Gastrocnemius medialis (tissue), 4 donors: Measurements from ENCODE around the gene MAEA. TPM values are rescaled to one million over a fixed set of nuclear protein-coding genes. Genes with fewer than 3 reads are reported as not detected.
A peak's percentile ranks its signal among the peaks of the same experiment; 100 is the strongest.

Experiments used
- ATAC-seq, 2 donors: fragments of 150-250 bp; one replicate each; pipeline ENCODE4 v1.9.1; 2016
- DNase-seq, 2 donors: peaks; one replicate each; pipeline ENCODE4 v3.0.0-alpha.2; 2019
- H3K27ac ChIP-seq, 4 donors: fragments of 200-600 bp; sonication (generic); 1 replicate in 1 of 4; 2 replicates in 3 of 4; pipeline ENCODE4 v1.5.1; 2016 to 2018; ENCODE audit warnings: mild to moderate bottlenecking in 2 of 4, moderate library complexity in 1 of 4
- H3K27me3 ChIP-seq, 3 donors: fragments of 200-600 bp; sonication (generic) in 2 of 3; 1 replicate in 1 of 3; 2 replicates in 2 of 3; pipeline versions ENCODE4 v1.5.1 to v1.6.0; 2016 to 2019; ENCODE audit warnings: mild to moderate bottlenecking in 1 of 3, moderate library complexity in 1 of 3
- H3K36me3 ChIP-seq, 2 donors: fragments of 200-600 bp; sonication (generic) in 1 of 2; one replicate each; pipeline ENCODE4 v1.5.1; 2017 to 2018
- H3K4me1 ChIP-seq, 2 donors: fragments of 200-600 bp; sonication (generic) in 1 of 2; one replicate each; pipeline ENCODE4 v1.5.1; 2016 to 2017; ENCODE audit warnings: mild to moderate bottlenecking in 2 of 2
- H3K4me3 ChIP-seq, 4 donors: fragments of 200-600 bp; sonication (generic) in 3 of 4; 1 replicate in 1 of 4; 2 replicates in 3 of 4; pipeline ENCODE4 v1.5.1; 2016 to 2019; ENCODE audit warnings: mild to moderate bottlenecking in 2 of 4
- H3K9me3 ChIP-seq, 3 donors: fragments of 200-600 bp; sonication (generic) in 2 of 3; 1 replicate in 1 of 3; 2 replicates in 2 of 3; pipeline ENCODE4 v1.5.1; 2016 to 2019
- POLR2A ChIP-seq, 2 donors: fragments of 450-650 bp; IDR thresholded peaks; one replicate each; pipeline ENCODE4 v1.6.1; 2017; ENCODE audit warnings: antibody characterized with exemption in 2 of 2, mild to moderate bottlenecking in 2 of 2, moderate library complexity in 2 of 2
- in situ Hi-C, 4 donors: fragments of 200-750 bp; cut with MboI; loops; one replicate each; pipeline versions ENCODE4 v1.15.0 to v1.8.0; 2017; ENCODE audit warnings: low sequenced_read_pairs in 4 of 4
- intact Hi-C: fragments of 100-400 bp; cut with DNase I; formaldehyde crosslinking; loops from one replicate; pipeline ENCODE4 v1.15.1; 2023; ENCODE audit warnings: low total_unique reads
- total RNA-seq, 4 donors: library from RNA; depleted of rRNA; stranded (reverse); fragments of >200 nt; gene quantifications; one replicate each; pipeline versions ENCODE4 v1.1.0 to v1.2.3, GENCODE V29; 2016
- TF ChIP-seq, protein P1 (sequence below), 5 experiments: fragments of 450-650 bp in 3 of 5; fragments of 200-600 bp in 2 of 5; sonication (generic) in 2 of 5; IDR thresholded peaks in 4 of 5; conservative IDR thresholded peaks in 1 of 5; 1 replicate in 4 of 5; 2 replicates in 1 of 5; pipeline ENCODE4 v1.5.1; 2016 to 2019; ENCODE audit warnings: antibody characterized with exemption in 5 of 5, mild to moderate bottlenecking in 3 of 5, moderate library complexity in 3 of 5

Gene MAEA
- total RNA-seq, 4 donors from 2014 or later = 30.0 to 42.7 (median 34.3) TPM

DNA sequence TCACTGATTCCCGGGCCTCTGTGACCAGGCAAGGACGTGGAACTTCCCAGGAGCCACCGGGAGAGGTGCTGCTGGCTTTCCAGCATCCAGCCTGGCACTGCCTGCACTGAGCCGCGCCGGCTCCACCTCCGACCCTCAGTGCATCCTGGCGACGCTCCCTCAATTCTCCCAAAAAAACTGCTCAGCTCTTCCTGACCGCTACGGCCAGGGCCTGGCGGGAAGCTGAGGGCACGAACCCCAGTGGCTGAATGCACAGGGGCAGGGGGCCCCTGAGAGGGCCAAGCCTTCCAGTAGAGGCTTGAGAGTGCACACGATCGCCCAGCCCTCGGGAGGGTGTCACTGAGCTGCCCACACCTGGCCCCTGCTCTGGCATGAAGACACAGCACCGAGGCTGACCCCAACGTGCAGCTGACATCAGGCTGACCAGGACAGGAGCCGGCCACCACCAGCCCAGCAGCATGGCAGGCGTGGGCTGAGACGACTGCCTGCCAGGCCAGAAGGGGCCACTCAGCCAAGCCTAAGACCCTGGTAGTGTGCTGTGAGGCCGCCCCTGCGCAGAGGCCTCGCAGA is 47.7 kb upstream of the MAEA start:
- peak; percentile 1 to 10 for DNase-seq

DNA sequence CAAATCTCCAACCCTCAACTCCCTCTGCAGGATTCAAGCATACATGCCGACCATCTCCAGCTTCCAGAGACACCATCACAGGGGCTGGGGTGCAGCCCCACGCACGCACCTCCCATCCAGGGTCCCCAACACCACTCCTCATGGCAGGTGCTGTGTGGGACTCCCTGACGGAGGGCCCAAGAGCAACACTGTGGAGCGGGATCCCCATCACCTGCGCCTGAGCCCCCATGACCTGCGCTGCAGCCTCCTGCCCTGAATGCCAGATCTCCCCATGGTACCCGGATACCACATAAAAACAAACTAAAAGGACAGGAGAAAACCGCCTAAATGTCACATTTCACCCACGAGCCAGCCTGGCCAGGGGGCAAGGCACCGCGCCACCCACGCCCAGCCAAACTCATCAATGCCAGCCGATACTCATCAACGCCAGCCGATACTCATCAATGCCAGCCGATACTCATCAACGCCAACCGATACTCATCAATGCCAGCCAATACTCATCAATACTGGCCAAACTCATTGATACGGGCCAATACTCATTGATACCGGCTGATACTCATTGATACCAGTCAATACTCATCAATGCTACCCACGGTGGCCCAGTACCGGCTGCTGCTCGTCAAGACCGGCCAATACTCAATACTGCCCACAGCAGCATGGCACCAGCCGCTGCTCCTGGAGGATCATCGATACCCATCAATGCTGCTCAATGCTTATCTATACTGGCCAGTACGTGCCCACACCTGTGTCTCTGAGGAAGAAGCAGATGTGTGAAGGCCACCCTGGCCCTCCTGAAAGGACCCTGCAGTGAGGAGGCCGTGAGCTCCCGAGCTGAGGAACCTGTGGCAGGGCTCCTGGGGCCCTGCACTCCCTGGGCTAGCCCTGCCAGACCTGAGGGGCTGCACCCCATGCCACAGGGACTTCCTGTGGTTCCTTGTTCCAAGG is 46.9 kb upstream of the MAEA start:
- H3K4me3 ChIP-seq = no peak overlapping the region
- intact Hi-C loops (no loop called here), in situ Hi-C loops (no loop called here)
- no peaks in the 10 kb centered on the region for H3K27me3 ChIP-seq
- TF ChIP-seq POLR2A (IDR thresholded peaks at IDR 0.05) = no peak
- TF ChIP-seq, protein P1, sequence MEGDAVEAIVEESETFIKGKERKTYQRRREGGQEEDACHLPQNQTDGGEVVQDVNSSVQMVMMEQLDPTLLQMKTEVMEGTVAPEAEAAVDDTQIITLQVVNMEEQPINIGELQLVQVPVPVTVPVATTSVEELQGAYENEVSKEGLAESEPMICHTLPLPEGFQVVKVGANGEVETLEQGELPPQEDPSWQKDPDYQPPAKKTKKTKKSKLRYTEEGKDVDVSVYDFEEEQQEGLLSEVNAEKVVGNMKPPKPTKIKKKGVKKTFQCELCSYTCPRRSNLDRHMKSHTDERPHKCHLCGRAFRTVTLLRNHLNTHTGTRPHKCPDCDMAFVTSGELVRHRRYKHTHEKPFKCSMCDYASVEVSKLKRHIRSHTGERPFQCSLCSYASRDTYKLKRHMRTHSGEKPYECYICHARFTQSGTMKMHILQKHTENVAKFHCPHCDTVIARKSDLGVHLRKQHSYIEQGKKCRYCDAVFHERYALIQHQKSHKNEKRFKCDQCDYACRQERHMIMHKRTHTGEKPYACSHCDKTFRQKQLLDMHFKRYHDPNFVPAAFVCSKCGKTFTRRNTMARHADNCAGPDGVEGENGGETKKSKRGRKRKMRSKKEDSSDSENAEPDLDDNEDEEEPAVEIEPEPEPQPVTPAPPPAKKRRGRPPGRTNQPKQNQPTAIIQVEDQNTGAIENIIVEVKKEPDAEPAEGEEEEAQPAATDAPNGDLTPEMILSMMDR (IDR thresholded peaks at IDR 0.05 in 4 of 5, conservative IDR thresholded peaks at IDR 0.05 in 1 of 5) = no peak
- H3K9me3 ChIP-seq = no peaks in the 10 kb centered on the region
- H3K36me3 ChIP-seq = peaks cover 0 to 7% of the 10 kb centered on the region in 2 donors
- DNase-seq = peak in 1 of 2 donors; percentile 7
- no peak overlapping the region for H3K27ac ChIP-seq
- no peak for ATAC-seq
- peaks cover 52 to 74% of the 10 kb centered on the region in 2 donors for H3K4me1 ChIP-seq

More for the DNA sequence above, 47.7 kb upstream of the MAEA start:
- no peaks in the 10 kb centered on the region for H3K27me3 ChIP-seq
- TF ChIP-seq POLR2A (IDR thresholded peaks at IDR 0.05) = no peak
- TF ChIP-seq, protein P1 (IDR thresholded peaks at IDR 0.05 in 4 of 5, conservative IDR thresholded peaks at IDR 0.05 in 1 of 5) = no peak
- H3K4me3 ChIP-seq = no peak overlapping the region
- no peak for ATAC-seq
- H3K9me3 ChIP-seq = no peaks in the 10 kb centered on the region
- peaks cover 0 to 14% of the 10 kb centered on the region in 2 donors for H3K36me3 ChIP-seq
- H3K27ac ChIP-seq = no peak overlapping the region
- peaks cover 48 to 67% of the 10 kb centered on the region in 2 donors for H3K4me1 ChIP-seq
- intact Hi-C loops (no loop called here), in situ Hi-C loops (no loop called here)

DNA sequence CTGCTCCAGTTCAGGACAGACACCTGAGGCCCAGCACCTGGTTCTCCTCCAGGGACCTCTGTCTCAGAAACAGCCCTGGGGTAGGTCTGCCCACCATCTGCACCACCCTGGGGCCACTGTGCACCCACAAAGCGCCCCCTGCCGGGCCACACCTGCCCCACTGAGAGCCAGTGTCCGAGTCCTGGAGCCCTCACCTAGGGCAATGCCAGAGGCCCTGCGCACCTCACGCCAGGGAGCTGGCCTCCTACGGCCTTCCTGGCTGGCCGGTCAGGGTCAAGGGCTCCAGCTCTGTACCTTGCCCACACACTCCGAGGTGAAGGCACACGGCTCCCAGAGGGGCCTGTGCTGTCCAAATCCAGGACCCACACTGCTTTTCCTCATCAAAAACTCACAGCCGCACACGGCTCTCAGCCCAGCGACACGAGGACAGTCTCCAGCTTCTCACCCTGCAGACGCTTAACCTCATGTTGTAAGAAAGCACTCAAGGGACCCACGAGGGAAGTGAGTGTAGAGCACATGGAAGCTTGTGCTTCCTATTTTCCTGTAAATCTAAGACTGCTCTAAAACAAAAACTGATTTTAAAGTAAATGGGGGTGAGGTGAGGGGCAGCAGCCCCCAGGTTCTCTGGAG is 46.1 kb upstream of the MAEA start:
- no peaks in the 10 kb centered on the region for H3K9me3 ChIP-seq
- no peaks in the 10 kb centered on the region for H3K27me3 ChIP-seq
- no peak for DNase-seq
- TF ChIP-seq, protein P1 (IDR thresholded peaks at IDR 0.05 in 4 of 5, conservative IDR thresholded peaks at IDR 0.05 in 1 of 5) = peak in 1 of 5 experiments; percentile 10
- no peak for TF ChIP-seq POLR2A (IDR thresholded peaks at IDR 0.05)
- in situ Hi-C loops = no loop called here
- peaks cover 0 to 6% of the 10 kb centered on the region in 2 donors for H3K36me3 ChIP-seq
- no peak overlapping the region for H3K4me3 ChIP-seq
- H3K4me1 ChIP-seq = peaks cover 52 to 72% of the 10 kb centered on the region in 2 donors
- no peak overlapping the region for H3K27ac ChIP-seq
- intact Hi-C loops = no loop called here
- no peak for ATAC-seq

DNA sequence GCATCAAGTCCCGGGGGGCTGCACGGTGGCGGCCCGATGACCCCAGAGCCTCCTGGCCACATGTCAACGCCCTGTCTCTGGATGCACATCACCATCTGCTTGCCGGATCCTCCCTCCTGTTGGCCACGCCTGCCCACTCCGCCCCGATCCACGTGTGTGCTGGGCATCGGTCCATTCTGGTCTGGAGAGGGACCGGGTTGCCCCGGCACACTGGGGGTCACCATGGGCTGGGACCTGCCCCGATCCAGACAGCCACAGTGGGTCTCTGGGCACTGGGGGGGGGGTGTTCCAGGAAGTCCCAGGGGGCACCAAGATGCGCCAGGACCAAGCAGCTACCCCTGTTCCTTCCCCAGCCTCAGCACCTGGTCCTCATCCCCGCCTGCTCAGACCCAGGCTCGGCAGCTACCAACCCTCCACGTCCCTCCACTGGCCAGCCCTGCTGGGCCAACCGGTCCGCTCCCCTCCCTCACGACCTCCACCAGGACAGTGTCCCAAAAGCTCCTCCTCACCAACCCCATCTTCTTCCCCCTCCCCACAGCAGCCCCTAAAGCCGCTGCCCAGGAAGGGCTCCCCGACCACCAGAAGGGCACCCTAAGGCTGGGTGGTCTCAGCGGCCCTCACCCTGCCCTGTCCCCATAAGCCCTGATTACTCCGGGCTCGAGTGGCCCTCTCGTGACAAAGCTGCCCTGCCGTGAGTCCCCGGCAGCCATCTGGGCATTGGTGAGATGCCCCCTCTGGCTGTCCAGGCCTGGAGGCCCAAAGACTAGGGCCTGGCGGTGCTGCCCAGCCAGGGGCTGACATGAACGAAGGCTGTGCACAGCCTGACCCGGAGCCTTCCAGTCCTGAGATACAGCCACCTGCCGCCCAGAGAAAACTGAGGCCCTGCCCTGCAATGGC is 45.4 kb upstream of the MAEA start:
- intact Hi-C loops = no loop called here
- no peaks in the 10 kb centered on the region for H3K27me3 ChIP-seq
- no peak for ATAC-seq
- DNase-seq = peak in 1 of 2 donors; percentile 39
- TF ChIP-seq, protein P1 (IDR thresholded peaks at IDR 0.05 in 4 of 5, conservative IDR thresholded peaks at IDR 0.05 in 1 of 5) = no peak
- no peak for TF ChIP-seq POLR2A (IDR thresholded peaks at IDR 0.05)
- peaks cover 0 to 6% of the 10 kb centered on the region in 2 donors for H3K36me3 ChIP-seq
- peaks cover 52 to 64% of the 10 kb centered on the region in 2 donors for H3K4me1 ChIP-seq
- H3K27ac ChIP-seq = peak overlapping the region in 1 of 4 donors; percentile 99
- H3K4me3 ChIP-seq = no peak overlapping the region
- H3K9me3 ChIP-seq = no peaks in the 10 kb centered on the region
- in situ Hi-C loops = no loop called here
